22Rv1 (cell line): ENCODE data around the gene FHIP2A.

Source experiments
- ZFX ChIP-seq: fragments of 450-650 bp; IDR thresholded peaks from 2 replicates; pipeline ENCODE4 v1.6.1; 2017; ENCODE audit warnings: antibody characterized with exemption, borderline replicate concordance
- TF ChIP-seq, protein P1 (sequence below): fragments of 450-650 bp; IDR thresholded peaks from 2 replicates; pipeline ENCODE4 v1.5.1; 2017; ENCODE audit warnings: mild to moderate bottlenecking

DNA sequence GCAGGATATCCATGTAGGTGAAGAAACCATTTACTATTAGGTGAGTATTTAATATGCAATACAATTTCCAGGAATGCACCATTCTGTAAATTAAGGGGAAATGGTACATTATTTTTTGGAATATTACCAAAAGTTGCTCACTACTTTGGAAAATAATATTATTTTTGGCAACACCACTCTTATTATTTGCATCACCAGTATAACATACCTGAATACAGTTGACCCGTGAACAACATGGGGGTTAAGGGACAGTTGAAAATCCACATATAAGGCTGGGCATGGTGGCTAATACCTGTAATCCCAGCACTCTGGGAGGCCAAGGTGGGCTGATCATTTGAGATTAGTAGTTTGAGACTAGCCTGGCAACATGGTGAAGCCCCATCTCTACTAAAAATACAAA, 21.2 kb upstream of the FHIP2A start:
- TF ChIP-seq ZFX: no peak
- TF ChIP-seq, protein P1, sequence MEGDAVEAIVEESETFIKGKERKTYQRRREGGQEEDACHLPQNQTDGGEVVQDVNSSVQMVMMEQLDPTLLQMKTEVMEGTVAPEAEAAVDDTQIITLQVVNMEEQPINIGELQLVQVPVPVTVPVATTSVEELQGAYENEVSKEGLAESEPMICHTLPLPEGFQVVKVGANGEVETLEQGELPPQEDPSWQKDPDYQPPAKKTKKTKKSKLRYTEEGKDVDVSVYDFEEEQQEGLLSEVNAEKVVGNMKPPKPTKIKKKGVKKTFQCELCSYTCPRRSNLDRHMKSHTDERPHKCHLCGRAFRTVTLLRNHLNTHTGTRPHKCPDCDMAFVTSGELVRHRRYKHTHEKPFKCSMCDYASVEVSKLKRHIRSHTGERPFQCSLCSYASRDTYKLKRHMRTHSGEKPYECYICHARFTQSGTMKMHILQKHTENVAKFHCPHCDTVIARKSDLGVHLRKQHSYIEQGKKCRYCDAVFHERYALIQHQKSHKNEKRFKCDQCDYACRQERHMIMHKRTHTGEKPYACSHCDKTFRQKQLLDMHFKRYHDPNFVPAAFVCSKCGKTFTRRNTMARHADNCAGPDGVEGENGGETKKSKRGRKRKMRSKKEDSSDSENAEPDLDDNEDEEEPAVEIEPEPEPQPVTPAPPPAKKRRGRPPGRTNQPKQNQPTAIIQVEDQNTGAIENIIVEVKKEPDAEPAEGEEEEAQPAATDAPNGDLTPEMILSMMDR: no peak
